Non-pigmented ciliary epithelial cell (primary cell): ENCODE data around the gene CABP1.

Experiments used
- DNase-seq: peaks from one replicate; pipeline ENCODE4 v3.0.0-alpha.2; 2010; ENCODE audit warnings: low read depth

CABP1 gene

GRCh38 chr12:120696626-120697025 lies 56.2 kb downstream of the CABP1 start:
- no peak for DNase-seq

- DNase-seq, result no peak
Observed at GRCh38 chr12:120697344-120697743, 56.9 kb downstream of the CABP1 start.

- DNase-seq, result no peak
Observed at GRCh38 chr12:120698665-120699064, 58.2 kb downstream of the CABP1 start.

GRCh38 chr12:120699553-120699952 lies 59.1 kb downstream of the CABP1 start:
- DNase-seq, result no peak

- no peak for DNase-seq
Observed at GRCh38 chr12:120700886-120701285, 60.5 kb downstream of the CABP1 start.

GRCh38 chr12:120702637-120703036 lies 62.2 kb downstream of the CABP1 start:
- no peak for DNase-seq

GRCh38 chr12:120703311-120703942 lies 63.0 kb downstream of the CABP1 start:
- DNase-seq, result no peak

GRCh38 chr12:120705618-120706017 lies 65.2 kb downstream of the CABP1 start:
- no peak for DNase-seq

GRCh38 chr12:120706029-120706428 lies 65.6 kb downstream of the CABP1 start:
- no peak for DNase-seq

GRCh38 chr12:120708651-120709050 lies 68.2 kb downstream of the CABP1 start:
- DNase-seq, result no peak

- no peak for DNase-seq
Observed at GRCh38 chr12:120710031-120710804, 69.8 kb downstream of the CABP1 start, which contains the start of gene UNC119B. Gene UNC119B (plus strand): TSS chr12:120710458. CDS start chr12:120710475, 17 bp downstream.

GRCh38 chr12:120710805-120711296 lies 70.4 kb downstream of the CABP1 start:
- no peak for DNase-seq

GRCh38 chr12:120711411-120711810 lies 71.0 kb downstream of the CABP1 start:
- no peak for DNase-seq

- DNase-seq, result no peak
Observed at GRCh38 chr12:120712610-120713009, 72.2 kb downstream of the CABP1 start.

GRCh38 chr12:120713861-120714482 lies 73.5 kb downstream of the CABP1 start:
- DNase-seq, result peak; percentile 42
